GM20431 (cell line): ENCODE results near the gene CEP41.

Source experiments
- in situ Hi-C: fragments of 300-500 bp; cut with MseI, MboI; formaldehyde crosslinking; loops from one replicate; pipeline ENCODE4 v1.15.0; 2020; ENCODE audit warnings: low sequenced_read_pairs; ENCODE audit not compliant: unreplicated experiment

The CEP41 gene, protein sequence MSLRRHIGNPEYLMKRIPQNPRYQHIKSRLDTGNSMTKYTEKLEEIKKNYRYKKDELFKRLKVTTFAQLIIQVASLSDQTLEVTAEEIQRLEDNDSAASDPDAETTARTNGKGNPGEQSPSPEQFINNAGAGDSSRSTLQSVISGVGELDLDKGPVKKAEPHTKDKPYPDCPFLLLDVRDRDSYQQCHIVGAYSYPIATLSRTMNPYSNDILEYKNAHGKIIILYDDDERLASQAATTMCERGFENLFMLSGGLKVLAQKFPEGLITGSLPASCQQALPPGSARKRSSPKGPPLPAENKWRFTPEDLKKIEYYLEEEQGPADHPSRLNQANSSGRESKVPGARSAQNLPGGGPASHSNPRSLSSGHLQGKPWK

DNA sequence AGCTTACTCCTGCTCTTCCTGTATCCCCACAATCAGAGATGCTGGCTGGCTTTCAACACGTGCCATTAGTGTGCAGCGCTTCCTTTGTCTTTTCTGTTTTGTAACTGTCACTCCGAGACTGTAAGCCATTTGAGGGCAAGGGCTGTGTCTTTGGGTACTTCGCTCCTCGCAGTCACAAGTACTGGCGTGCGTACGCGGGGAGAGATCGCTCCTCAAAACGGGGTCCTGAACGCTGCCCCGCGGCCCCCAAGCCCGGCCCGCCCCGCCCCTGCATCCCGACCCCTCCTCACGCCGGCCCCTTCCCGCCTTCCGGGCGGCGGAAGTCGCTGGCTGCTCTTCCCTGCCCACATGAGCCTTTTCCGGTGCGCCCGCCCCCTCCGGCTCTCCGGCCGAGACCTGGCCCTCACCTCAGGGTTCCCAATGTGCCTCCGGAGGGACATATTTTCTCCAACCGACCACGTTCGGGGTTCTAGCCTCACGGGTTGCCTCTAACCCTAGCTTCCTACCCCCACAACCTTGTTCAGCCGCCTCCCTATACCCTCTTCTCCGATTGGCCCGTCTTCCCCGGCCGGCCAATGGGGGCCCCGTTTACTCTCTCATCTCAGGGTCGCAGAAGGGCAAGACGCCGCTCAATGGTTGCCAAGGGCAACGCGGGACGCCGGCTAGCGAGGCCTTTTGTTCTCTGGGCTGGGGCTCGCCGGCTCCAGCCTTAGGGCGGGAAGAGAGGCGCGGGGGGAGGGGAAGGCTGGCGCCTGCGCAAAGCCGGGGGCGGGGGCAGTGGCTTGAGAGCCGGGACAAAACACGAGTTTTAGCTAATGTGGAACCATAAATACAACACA is at the start of gene CEP41:
CEP41 (minus strand) TSS at position 490 of the 839 bp plus-strand sequence; CDS start at position 440, 50 bp downstream.
- in situ Hi-C loops = no loop called here

DNA sequence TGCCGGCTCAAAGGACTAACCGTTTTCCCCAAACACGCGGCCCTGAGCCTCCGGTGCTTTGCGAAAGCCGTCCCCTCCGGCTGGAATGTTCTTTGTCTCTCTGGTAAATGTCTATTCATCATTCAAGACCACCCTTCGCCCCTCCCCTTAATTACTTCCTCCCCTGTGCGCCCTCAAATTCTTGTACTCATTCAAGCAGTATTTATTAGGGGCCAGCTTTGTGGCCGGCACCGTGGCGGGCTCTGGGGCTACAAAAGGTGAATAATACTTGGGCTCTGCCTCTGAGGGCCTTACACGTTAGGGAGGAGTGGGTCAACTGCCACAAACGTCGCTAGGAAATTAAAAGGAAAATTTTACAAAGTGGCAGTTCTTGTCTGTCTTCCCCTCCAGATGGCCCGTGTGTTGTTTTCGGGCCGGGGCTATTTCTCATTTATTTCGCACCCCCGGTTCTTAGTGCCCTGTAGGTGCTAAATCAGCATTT is 49.5 kb upstream of the CEP41 start:
- in situ Hi-C loops = no loop called here

DNA sequence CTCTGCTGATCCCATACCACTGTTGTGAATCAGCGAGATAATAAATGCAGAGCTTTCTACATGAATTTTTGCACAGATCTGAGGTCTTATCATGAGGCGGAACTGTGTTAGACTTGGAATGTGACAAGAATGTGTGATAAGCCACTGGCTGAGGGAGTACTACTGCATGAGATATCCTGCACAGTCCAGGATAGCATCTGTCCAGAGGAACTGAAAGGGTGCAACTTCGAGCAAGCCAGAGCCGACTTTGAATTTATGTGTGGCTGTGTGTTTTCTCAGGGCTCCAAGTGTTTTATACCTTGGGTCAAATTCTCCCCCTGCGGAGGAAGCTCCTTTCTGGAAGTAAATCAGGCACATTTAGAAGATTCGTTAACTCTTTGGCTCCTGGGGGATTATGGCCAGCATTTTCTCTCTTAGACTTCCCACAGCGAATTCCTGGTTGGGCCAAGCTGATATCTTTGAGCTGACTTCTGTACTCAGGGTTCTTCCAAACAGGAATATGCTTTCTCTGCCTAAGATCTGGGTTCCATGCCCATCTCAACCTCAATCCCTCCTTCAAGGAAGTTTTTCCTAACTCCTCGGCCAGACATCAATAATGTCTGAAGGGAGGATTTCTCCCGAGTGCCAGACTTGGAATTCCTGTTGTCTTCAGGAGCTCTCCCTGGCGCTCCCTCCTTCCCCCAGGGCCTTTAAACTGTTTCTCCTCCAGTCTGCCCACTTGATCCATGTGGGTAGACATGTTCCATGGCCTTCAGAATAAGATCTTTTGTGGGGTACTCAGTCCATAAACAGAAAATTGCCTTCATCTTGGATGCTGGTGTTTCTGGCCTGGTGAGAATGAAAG is 48.5 kb upstream of the CEP41 start:
- in situ Hi-C loops = no loop called here

DNA sequence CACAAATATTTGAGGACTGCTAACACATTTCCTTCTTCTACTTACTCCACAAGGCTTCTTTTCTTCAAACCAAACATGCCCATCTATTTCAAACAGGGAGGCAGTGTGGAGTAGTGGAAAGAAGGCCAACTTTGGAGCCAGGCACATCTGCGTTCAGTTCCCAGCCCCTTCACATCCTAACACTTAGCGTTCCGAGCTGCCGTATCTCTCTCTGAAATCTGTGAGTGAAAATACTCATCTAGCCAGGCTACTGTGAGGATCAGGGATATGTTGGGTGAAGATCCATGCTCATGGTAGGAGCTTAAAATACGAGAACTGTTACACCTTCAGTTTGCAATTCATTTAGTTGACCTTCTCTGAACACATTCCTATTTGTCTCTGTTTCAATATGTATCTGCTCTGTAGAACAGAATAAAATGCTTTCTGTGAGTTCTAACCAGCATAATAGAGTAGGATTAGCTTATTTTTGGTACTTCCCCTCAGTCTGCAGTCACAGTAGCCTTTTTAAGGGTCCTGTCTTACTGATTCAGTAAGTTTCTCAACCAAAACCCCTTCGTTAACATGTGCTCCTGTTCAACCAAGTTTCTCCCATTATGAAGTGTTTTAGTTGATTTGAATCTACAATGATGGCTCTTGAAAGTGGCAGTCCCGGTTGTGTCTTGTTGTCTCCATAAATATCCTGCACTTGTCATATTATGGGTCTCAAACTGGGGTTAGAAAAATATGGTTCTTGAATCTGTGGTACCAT is 47.8 kb upstream of the CEP41 start:
- in situ Hi-C loops = no loop called here

DNA sequence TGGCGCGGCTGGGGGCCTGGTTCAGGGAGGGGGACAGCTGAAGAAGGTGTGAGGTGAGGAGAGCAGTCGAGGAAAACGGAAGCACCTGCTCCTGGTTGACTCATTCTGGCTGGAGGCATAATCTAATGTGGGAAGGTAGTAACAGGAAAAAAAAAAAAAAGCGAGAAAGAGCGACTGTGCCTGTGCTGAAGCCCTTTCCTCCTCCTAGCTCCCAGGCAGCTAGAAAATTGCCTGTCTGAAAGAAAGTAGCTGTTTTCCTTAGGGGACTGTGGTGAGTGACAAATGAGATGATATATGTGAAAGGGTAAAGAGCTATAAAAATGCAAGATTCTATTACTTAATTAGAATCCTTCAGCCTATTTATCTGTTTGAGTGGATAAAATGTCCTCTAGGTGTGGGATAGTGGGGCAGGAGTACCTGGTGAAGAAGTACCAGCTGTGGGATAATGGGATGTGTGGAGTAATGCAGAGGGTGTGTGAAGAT is 46.2 kb upstream of the CEP41 start:
- in situ Hi-C loops = no loop called here

DNA sequence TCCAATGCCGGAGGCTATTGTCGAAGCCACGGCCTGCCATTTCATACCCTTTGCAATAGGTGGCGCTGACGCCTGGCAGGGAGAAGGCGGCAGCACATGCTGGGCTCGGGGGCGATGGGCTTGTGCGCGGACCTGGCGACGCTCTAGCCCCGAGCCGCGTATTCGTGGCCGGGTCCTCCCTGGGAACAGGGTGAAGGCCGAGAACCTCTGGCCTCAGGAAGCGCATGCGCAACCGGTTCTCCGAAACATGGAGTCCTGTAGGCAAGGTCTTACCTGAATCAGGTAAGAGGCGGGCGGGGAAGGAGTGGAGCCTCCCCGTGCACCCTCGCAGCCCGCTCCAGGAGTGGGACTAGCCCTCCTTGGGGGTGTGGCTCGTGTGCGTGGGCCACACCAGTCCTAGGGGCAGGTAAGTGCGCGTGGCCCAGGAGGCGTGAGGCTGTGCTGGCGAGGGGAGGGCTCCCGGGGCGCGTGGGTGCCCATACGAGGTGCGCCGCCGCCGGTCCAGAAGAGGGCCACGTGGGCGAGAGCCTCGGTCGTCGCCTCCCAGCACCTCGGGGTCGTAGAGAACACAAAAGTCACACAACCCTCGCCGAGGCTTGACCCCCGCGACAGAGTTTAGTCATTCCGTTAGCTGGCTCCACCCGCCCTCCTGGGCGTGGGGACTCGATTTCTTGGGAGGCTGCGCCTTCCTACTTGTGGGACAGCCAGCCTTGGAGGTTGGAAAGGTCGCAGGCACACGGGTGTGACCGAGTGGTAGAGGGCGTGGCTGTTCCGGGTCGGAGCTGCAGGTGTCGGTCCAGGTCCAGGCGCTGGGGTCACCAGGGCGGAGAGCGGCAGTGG is 45.5 kb upstream of the CEP41 start:
- in situ Hi-C loops = no loop called here

DNA sequence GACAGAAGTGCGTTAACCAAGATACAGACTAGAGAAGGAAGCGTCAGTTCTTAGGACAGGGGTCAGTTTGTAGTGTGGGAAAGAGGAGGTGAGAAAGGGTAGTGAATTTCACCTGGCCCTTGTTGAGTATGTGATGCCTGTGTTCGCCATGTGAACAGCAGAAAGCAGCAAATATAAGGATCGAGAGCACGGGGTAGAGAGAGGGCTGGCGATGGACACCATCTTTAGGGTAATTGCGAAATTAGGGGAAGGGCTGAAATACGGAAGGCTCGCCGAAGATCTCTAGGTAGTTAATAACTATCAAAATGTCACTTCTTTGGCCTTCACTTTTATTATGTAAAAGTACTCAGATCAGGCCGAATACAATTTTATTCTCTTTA is 44.9 kb upstream of the CEP41 start:
- in situ Hi-C loops = no loop called here

DNA sequence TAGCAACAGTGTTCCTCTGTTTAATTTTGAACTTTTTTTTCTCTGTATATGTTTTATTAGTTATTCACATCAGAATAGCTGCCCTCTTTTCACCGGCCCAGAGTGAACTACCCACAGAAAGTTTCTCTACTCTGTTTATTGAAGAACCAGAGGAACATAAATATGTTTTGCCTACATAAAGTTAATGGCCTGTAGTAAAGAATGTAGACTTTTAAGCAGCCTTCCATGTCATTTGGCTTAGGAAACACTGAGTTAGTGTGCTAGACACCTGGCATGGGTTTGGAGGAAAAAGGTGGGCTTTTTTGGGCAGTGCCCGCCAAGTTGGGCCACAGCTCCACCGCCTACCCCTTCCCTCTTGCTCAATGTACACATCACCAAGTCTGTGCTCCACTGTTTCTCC is 42.2 kb upstream of the CEP41 start:
- in situ Hi-C loops = no loop called here

DNA sequence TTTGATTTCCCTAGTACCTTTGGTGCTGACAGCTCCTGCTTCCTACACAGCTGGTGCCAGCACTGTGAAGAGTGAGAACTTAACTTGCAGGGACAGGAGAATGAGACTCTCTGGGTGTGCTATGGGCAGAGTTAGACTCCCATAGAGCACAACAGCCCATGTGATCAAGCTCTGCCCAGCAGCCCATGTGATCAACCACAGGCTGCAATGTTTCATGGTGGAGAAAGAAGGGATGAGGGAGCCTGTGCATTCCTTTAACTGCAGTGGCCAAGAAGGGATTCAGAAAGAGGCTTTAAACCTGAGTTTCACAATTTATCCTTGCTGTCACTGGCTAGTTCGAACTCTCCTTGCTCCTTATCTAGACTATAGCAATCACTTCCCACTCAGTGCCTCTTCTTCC is 41.1 kb upstream of the CEP41 start:
- in situ Hi-C loops = no loop called here

DNA sequence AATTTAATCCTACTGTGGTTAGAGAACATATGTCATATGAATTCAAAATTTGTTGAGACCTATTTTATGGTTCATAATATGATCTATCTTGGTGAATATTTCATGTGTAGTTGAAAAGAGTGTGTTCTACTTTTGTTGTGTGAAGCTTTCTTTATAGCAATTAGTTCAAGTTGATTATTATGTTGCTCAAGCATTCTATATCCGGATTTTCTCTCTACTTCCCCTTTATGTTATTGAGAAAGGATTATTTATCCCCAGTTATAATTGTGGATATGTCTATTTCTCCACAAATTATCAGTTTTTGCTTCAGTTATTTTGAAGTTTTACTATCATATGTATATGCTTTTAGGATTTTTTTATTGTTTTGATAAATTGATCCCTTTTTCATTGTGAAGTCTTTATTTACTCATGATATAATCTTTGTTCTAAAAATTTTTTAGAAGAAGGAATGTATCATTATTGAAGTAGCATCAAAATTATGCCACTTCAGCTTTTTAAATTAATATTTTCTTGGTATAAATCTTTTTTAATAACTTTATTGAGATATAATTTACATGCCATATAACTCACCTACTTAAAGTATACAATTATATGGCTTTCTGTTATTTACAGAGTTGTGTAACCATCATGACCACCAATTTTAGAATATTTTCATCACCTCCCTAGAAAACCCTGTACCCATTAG is 39.0 kb upstream of the CEP41 start:
- in situ Hi-C loops = no loop called here

DNA sequence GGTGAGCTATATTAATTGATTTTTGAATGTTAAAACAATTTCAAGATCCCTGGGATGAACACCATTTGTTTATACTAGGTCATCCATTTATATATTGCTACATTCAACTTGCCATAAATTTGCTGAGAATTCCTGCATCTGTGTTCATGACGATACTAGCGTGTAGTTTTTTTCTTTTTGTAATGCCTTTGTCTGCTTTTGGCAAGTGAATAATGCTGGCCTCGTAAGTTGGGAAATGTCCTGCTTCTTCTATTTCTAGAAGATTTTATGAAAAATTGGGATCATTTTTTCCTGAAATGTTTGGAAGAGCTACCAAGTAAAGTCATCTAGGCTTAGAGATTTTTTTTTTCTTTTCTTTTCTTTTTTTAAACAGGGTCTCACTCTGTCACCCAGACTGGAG is 38.2 kb upstream of the CEP41 start:
- in situ Hi-C loops = no loop called here

DNA sequence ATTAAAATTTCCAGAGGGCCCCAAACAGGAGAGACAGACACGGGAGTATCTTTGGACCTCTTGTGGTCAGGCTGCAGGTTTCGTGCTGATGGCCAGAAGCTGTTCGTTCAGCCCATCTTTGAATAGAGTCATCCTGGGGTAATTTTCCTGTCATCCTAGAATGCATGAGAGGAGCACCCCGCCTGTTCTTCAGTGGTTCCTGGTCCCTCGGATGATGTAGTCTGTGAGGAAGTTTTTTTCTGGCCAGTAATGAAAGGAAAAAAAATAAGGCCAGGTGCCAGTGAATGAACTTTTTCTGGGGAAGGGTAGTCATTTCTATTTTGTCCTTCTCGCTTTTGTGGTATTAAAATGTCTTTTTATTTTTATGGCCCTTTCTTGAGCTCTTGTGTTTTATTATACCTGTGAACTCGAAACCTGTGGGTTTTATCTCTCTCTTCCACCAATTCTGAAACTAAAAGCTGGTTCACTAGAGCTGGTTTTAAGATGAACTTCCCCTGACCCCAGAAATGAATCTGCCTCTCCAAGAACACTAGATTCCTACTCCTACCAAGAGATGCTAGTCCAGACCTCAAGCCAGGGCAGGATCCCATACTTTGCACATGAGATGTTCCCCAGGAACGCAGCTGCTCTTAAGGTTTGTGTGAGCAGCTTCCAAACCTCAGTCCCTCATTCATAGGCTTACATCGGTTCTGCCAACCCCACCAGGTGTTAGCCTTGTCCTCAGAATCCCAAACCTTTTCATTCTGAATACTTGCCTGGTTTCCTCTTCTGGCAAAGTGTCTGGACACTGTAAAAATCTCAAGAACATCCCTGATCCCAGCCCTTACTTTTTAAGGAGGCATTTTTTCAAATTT is 35.7 kb upstream of the CEP41 start:
- in situ Hi-C loops = no loop called here

DNA sequence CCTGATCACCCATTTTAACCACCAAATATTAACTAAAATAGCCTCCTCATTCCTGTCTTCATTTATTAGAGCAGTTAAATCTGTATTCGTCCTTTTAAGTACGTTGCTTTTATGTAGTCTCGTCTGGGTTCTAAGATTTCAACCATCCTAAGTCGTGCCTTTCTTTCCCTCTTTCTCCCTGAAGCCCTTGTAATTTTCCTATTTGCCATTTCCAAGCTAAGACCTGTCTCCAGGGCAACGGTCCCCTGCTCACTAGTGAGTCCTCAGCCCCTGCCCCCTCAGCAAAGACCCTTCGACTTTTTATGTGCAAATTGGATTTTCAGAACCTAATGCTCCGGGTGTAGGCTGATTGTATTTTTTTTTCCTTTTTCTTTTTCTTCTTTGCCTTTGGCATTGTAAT is 35.0 kb upstream of the CEP41 start:
- in situ Hi-C loops = no loop called here

DNA sequence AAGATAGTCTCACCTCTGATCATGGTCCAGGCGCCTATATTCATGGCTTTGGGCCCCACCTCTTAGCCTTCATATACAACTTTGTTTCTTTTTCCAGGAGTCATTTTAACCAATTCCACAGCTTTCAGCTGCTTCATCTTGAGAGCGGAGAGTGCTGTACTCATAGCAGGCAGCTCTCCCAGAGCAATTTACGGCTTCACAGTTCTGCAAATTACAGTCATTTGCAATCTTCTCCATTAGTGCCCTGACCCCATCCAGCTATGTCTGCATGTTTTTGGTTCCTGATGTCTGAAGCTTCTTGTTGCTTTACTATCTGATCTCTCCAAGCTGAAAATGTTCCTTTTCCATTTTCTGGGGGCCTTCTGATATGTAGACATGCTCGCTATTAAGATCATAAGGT is 33.1 kb upstream of the CEP41 start:
- in situ Hi-C loops = no loop called here

DNA sequence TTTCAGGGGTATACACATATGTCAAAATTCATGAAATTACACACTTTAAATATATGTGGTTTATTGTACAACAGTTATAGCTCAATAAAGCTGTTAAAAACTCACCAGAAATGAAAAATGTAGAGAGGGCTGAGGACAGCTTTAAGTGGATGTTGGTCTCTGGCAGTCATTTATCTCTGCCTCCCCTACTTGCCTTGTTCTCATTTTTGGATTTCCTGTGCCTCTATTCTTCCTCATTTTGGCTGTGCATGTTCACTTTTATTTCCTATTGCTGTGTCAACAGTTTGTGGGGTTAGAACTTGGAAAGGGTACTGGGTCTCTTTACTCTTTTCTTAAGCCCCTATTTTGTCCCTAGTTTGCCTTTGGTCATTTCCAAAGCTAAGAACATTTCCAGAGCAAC is 32.5 kb upstream of the CEP41 start:
- in situ Hi-C loops = no loop called here

DNA sequence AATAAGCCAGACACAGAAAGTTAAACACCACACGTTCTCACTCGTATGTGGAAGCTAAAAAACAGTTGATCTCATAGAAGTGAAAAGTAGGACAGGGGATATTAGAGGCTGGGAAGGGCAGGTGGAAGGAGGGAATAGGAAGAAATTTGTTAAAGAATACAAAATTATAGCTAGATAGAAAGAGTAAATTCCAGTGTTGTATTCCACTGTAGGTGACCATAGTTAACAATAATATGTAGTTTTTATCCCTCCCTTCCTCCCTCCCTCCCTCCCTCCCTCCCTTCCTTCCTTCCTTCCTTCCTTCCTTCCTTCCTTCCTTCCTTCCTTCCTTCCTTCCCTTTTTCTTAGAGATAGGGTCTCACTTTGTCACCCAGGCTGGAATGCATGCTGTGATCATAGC is 31.2 kb upstream of the CEP41 start:
- in situ Hi-C loops = no loop called here

DNA sequence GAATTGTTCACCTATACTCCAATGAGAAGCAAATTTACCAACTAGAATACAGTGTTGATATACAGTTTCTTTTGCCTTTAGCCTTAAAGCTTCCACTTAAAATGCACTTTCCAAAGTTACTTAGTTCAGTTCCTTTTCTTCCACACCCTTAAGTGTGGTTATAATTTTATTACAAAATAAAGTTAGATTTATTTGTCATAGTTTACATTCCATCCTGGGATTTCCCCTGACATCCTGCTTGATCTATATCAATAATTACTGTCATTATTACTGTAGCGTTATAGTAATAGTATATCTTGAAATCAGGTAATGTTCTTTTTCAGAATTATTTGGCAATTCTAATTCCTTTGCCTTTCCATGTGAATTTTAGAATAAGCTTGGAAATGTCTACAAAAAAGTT is 27.8 kb upstream of the CEP41 start:
- in situ Hi-C loops = no loop called here
